Activated T-helper 17 cell treated with anti-CD3 and anti-CD28 coated beads, Interleukin-2, amount 50 U/mL, for 72 hours (primary cell): ENCODE results near the gene HBG2. TPM values are rescaled to one million over a fixed set of nuclear protein-coding genes. Genes with fewer than 3 reads are reported as not detected.

Experiments used
- ATAC-seq: fragments of 150-1000 bp; cut with Tn5 transposase; replicated peaks from 2 replicates; pipeline ENCODE4 v1.10.0; 2021; ENCODE audit warnings: mild to moderate bottlenecking, moderate library complexity
- H3K27ac Mint-ChIP-seq: one replicate; pipeline ENCODE4 v1.8.0; 2022; ENCODE audit warnings: mixed read lengths
- H3K27me3 Mint-ChIP-seq: one replicate; pipeline ENCODE4 v1.8.0; 2022; ENCODE audit warnings: mixed read lengths
- H3K36me3 Mint-ChIP-seq: one replicate; pipeline ENCODE4 v1.8.0; 2022; ENCODE audit warnings: low read depth, mild to moderate bottlenecking, mixed read lengths
- H3K4me1 Mint-ChIP-seq: one replicate; pipeline ENCODE4 v1.8.0; 2022; ENCODE audit warnings: mixed read lengths
- H3K4me3 Mint-ChIP-seq: one replicate; pipeline ENCODE4 v1.8.0; 2022; ENCODE audit warnings: mild to moderate bottlenecking, mixed read lengths
- H3K9me3 Mint-ChIP-seq: one replicate; pipeline ENCODE4 v1.8.0; 2022; ENCODE audit warnings: mixed read lengths
- total RNA-seq, 2 donors: library from RNA; stranded (reverse); gene quantifications; one replicate each; pipeline ENCODE4 v1.2.3, GENCODE V29; 2022

The HBG2 gene
- total RNA-seq, 2 donors from 2014 or later, result not detected

- no peaks in the 10 kb centered on the region for H3K36me3 Mint-ChIP-seq
- H3K4me1 Mint-ChIP-seq, result no peaks in the 10 kb centered on the region
- H3K9me3 Mint-ChIP-seq, result no peaks in the 10 kb centered on the region
- H3K27me3 Mint-ChIP-seq, result peaks cover 3% of the 10 kb centered on the region
- ATAC-seq, result no peak
- no peak overlapping the region for H3K4me3 Mint-ChIP-seq
- H3K27ac Mint-ChIP-seq, result no peak overlapping the region
These were observed 44.1 kb downstream of the HBG2 start for GRCh38 chr11:5210376-5210885.

- Mint-ChIP-seq H3K27ac (no peak overlapping the region), H3K4me1 (no peaks in the 10 kb centered on the region), H3K9me3 (no peaks in the 10 kb centered on the region), H3K4me3 (no peak overlapping the region), H3K36me3 (no peaks in the 10 kb centered on the region), H3K27me3 (peaks cover 18% of the 10 kb centered on the region)
- no peak for ATAC-seq
These were observed 49.8 kb downstream of the HBG2 start for GRCh38 chr11:5204787-5205186.

GRCh38 chr11:5203366-5203765 lies 51.2 kb downstream of the HBG2 start:
- Mint-ChIP-seq H3K27ac (no peak overlapping the region), H3K9me3 (no peaks in the 10 kb centered on the region), H3K4me1 (no peaks in the 10 kb centered on the region), H3K36me3 (no peaks in the 10 kb centered on the region), H3K27me3 (peaks cover 21% of the 10 kb centered on the region), H3K4me3 (no peak overlapping the region)
- no peak for ATAC-seq

Other genes starting within 250 kb of the HBG2 start
- gene OR52J3, start 208.3 kb downstream of the HBG2 start, total RNA-seq, result not detected
- not detected for gene OR52E2, start 195.2 kb downstream of the HBG2 start, total RNA-seq
- not detected for gene OR52E1, start 185.2 kb downstream of the HBG2 start, total RNA-seq
- not detected for gene OR52A5, start 116.4 kb downstream of the HBG2 start, total RNA-seq
- gene OR52A1, start 100.0 kb downstream of the HBG2 start, total RNA-seq, result under 1 TPM in 1 of 2 donors, not detected in 1; 0.03 TPM
- gene OR51V1, start 54.1 kb downstream of the HBG2 start, total RNA-seq, result not detected
- gene HBB, start 27.7 kb downstream of the HBG2 start, total RNA-seq, result not detected
- not detected for gene HBD, start 20.3 kb downstream of the HBG2 start, total RNA-seq
- not detected for gene HBG1, start 4.9 kb downstream of the HBG2 start, total RNA-seq
- gene HBE1, start 15.2 kb upstream of the HBG2 start, total RNA-seq, result not detected
- gene OR51B4, start 47.2 kb upstream of the HBG2 start, total RNA-seq, result not detected
- gene OR51B2, start 69.5 kb upstream of the HBG2 start, total RNA-seq, result under 1 TPM in 1 of 2 donors, not detected in 1; 0.29 TPM
- under 1 TPM in 1 of 2 donors, not detected in 1; 0.50 TPM for gene OR51B5, start 88.7 kb upstream of the HBG2 start, total RNA-seq
- not detected for gene OR51B6, start 96.7 kb upstream of the HBG2 start, total RNA-seq
- not detected for gene OR51M1, start 129.0 kb upstream of the HBG2 start, total RNA-seq
- not detected for gene OR51Q1, start 167.3 kb upstream of the HBG2 start, total RNA-seq
- not detected for gene OR51I1, start 186.7 kb upstream of the HBG2 start, total RNA-seq
- gene OR51I2, start 194.5 kb upstream of the HBG2 start, total RNA-seq, result not detected
- gene OR52D1, start 233.9 kb upstream of the HBG2 start, total RNA-seq, result not detected